A673 (cell line): ENCODE data around the gene DYNLT1. TPM values are rescaled to one million over a fixed set of nuclear protein-coding genes. Genes with fewer than 3 reads are reported as not detected.
"Not testable (repeated sequence)": the region's sequence is repeated elsewhere in the genome, so short reads cannot be mapped to it uniquely, and the experiment has no call there.

Experiments
- BruUV-seq: library from RNA; stranded (reverse); fragments of 400-500 nt; replicated peaks from 2 replicates; lab custom pipeline; 2021; lab: Mats Ljungman, UMichigan
- CTCF ChIA-PET: fragments of 300-600 bp; sonication (Branson Sonifier 250); formaldehyde crosslinking; loops from one replicate; lab custom pipeline; 2022; ENCODE audit warnings: antibody characterized with exemption; lab: Charles Lee
- POLR2A ChIA-PET: fragments of 300-600 bp; sonication (Branson Sonifier 250); formaldehyde crosslinking; loops from one replicate; lab custom pipeline; 2022; ENCODE audit warnings: antibody characterized with exemption; ENCODE audit not compliant: low non-redundant PET; lab: Charles Lee
- DNase-seq: peaks from one replicate; pipeline ENCODE4 v3.0.0-alpha.2; 2015; ENCODE audit warnings: low spot score
- H3K27ac ChIP-seq: fragments of 200-600 bp; sonication (generic); 2 replicates; pipeline ENCODE4 v1.5.1; 2016; ENCODE audit warnings: mixed run types, low read depth, mild to moderate bottlenecking, mixed read lengths, antibody characterized with exemption, low read length; ENCODE audit not compliant: poor library complexity, severe bottlenecking
- H3K27me3 ChIP-seq: fragments of 200-600 bp; sonication (generic); replicated peaks from 2 replicates; pipeline ENCODE4 v1.6.1; 2017; ENCODE audit warnings: mixed run types, low read depth, mild to moderate bottlenecking, mixed read lengths, antibody characterized with exemption, low read length; ENCODE audit not compliant: insufficient read depth, poor library complexity
- H3K36me3 ChIP-seq: fragments of 200-600 bp; sonication (generic); 2 replicates; pipeline ENCODE4 v1.6.1; 2016; ENCODE audit warnings: mixed run types, mild to moderate bottlenecking, mixed read lengths, antibody characterized with exemption, low read length; ENCODE audit not compliant: insufficient read depth, poor library complexity, severe bottlenecking
- H3K4me1 ChIP-seq: fragments of 200-600 bp; sonication (generic); 2 replicates; pipeline ENCODE4 v1.6.1; 2017; ENCODE audit warnings: mixed run types, mild to moderate bottlenecking, mixed read lengths, antibody characterized with exemption, low read length; ENCODE audit not compliant: insufficient read depth, poor library complexity, severe bottlenecking
- H3K4me3 ChIP-seq: fragments of 200-600 bp; sonication (generic); 2 replicates; pipeline ENCODE4 v1.5.1; 2016; ENCODE audit warnings: low read depth, mixed run types, mild to moderate bottlenecking, mixed read lengths, low read length; ENCODE audit not compliant: poor library complexity, severe bottlenecking
- H3K9me3 ChIP-seq: fragments of 200-600 bp; sonication (generic); 2 replicates; pipeline ENCODE4 v1.6.1; 2016; ENCODE audit warnings: mixed run types, low read depth, mild to moderate bottlenecking, mixed read lengths, antibody characterized with exemption, low read length; ENCODE audit not compliant: poor library complexity, severe bottlenecking
- EZH2 ChIP-seq: fragments of 200-600 bp; sonication (generic); IDR thresholded peaks from 2 replicates; pipeline ENCODE4 v1.6.1; 2017; ENCODE audit warnings: borderline replicate concordance, low read depth, mild to moderate bottlenecking, mixed read lengths, antibody characterized with exemption, low read length; ENCODE audit not compliant: poor library complexity, severe bottlenecking
- intact Hi-C: fragments of 100-400 bp; cut with micrococcal nuclease; formaldehyde crosslinking; loops from one replicate; pipeline ENCODE4 v1.10.0; 2022; ENCODE audit not compliant: unreplicated experiment
- total RNA-seq: library from RNA; stranded (reverse); gene quantifications from 2 replicates; pipeline ENCODE4 v1.2.3, GENCODE V29; 2021
- TF ChIP-seq, protein P1 (sequence below): fragments of 300-800, 200-600 bp; sonication (generic); conservative IDR thresholded peaks from 2 replicates; pipeline ENCODE4 v1.5.1; 2017; ENCODE audit warnings: low read depth, mild to moderate bottlenecking, antibody characterized with exemption, low read length, moderate library complexity, mixed read lengths

The DYNLT1 gene
- total RNA-seq, 1 experiment from 2014 or later: 137 TPM

DNA sequence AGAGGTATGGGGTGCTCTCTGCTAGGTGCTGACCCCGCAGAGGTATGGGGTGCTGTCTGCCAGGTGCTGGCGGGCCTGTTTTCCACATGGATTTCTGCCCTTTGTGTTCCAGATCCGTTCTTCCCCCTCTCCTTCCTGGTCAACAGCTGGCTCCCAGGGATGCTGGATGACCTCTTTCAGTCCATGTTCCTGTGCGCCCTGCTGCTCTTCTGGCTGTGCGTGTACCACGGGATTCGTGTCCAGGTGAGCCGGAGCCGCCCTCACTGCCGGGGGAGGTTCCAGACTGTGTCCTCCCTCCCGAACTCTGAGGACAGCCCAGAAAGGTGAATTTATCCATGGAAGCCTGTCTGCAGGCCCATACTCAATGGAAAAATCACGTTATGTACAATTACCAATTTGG, 36.3 kb downstream of the DYNLT1 start:
- no peak for DNase-seq
- no peaks in the 10 kb centered on the region for H3K4me1 ChIP-seq
- H3K27ac ChIP-seq: no peak overlapping the region
- ChIA-PET POLR2A (no interaction called here), CTCF (interaction anchor here (0.6 kb wide), 1 partner anchor 95 kb away, joined by 3 read pairs; no protein-coding TSS in a partner anchor)
- H3K4me3 ChIP-seq: no peak overlapping the region
- intact Hi-C loops: loop anchor here (10.0 kb wide), 1 partner anchor 143 kb away; no protein-coding TSS in a partner anchor
- H3K9me3 ChIP-seq: no peaks in the 10 kb centered on the region
- H3K36me3 ChIP-seq: peaks cover 51% of the 10 kb centered on the region
- TF ChIP-seq, protein P1, sequence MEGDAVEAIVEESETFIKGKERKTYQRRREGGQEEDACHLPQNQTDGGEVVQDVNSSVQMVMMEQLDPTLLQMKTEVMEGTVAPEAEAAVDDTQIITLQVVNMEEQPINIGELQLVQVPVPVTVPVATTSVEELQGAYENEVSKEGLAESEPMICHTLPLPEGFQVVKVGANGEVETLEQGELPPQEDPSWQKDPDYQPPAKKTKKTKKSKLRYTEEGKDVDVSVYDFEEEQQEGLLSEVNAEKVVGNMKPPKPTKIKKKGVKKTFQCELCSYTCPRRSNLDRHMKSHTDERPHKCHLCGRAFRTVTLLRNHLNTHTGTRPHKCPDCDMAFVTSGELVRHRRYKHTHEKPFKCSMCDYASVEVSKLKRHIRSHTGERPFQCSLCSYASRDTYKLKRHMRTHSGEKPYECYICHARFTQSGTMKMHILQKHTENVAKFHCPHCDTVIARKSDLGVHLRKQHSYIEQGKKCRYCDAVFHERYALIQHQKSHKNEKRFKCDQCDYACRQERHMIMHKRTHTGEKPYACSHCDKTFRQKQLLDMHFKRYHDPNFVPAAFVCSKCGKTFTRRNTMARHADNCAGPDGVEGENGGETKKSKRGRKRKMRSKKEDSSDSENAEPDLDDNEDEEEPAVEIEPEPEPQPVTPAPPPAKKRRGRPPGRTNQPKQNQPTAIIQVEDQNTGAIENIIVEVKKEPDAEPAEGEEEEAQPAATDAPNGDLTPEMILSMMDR: no peak
- TF ChIP-seq EZH2: no peak
- no peaks in the 10 kb centered on the region for H3K27me3 ChIP-seq
- no TSS peak for BruUV-seq

DNA sequence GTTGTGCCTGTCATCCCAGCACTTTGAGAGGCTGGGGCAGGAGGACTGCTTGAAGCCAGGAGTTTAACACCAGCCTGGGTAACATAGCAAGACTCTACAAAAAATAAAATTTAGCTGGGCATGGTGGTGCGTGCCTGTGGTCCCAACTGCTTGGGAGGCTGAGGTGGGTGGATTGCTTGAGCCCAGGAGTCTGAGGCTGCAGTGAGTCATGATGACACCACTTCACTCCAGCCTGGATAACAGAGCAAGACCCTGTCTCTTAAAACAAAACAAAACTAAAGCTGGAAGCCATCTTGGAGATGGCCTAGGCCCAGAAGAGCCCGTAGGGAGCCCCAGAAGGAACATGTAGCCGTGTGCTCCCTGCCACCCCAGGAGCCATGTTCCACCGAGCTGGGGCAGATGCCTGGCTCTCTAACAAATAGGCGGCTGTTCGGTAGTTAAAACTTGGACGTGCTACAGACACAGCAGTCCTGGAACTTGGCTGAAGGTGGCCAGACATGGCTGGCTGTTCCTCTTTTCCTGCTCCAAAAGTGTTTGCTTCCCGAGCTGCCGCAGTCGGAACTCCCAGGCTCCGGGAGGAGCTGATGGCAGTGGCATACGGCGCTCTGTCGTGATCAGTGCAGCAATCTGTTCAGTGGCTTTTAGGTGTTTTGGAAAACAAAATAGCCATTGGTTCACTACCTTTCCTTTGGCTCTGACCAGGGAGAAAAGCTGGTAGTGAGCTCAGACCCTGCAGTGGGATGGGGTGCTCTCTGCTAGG, 37.0 kb downstream of the DYNLT1 start:
- peaks cover 51% of the 10 kb centered on the region for H3K36me3 ChIP-seq
- H3K4me3 ChIP-seq: no peak overlapping the region
- intact Hi-C loops: loop anchor here (10.0 kb wide), 1 partner anchor 143 kb away; no protein-coding TSS in a partner anchor
- H3K9me3 ChIP-seq: no peaks in the 10 kb centered on the region
- no peak for DNase-seq
- ChIA-PET CTCF (interaction anchor here (0.6 kb wide), 1 partner anchor 94 kb away, joined by 3 read pairs; no protein-coding TSS in a partner anchor), POLR2A (no interaction called here)
- H3K27me3 ChIP-seq: no peaks in the 10 kb centered on the region
- H3K27ac ChIP-seq: no peak overlapping the region
- no TSS peak for BruUV-seq
- TF ChIP-seq EZH2: no peak
- TF ChIP-seq, protein P1: no peak
- no peaks in the 10 kb centered on the region for H3K4me1 ChIP-seq

DNA sequence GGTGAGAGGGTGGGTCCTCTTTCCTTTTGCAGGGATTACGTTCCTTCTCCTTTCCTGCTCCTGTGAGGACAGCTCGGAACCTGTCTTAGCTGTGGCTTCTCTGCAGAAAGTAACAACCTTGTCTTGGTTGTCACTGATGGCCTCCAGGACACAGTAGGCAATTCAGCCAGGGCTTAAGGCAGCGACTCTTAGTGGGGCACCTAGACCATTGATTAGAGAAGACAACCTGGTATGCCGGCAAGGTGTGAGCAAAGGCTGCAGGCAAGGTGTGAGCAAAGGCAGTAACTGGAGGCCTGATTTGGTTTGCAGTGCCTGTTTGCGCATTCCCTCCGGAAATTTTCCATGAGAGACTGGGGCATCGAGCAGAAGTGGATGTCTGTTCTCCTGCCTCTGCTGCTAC, 37.6 kb downstream of the DYNLT1 start:
- no peak for DNase-seq
- H3K36me3 ChIP-seq: peaks cover 51% of the 10 kb centered on the region
- no peak overlapping the region for H3K4me3 ChIP-seq
- BruUV-seq: no TSS peak
- TF ChIP-seq, protein P1: no peak
- no peak for TF ChIP-seq EZH2
- no peaks in the 10 kb centered on the region for H3K4me1 ChIP-seq
- ChIA-PET CTCF (interaction anchor here (2.1 kb wide), 1 partner anchor 393 kb away, joined by 13 read pairs; no protein-coding TSS in a partner anchor), POLR2A (no interaction called here)
- intact Hi-C loops: loop anchor here (10.0 kb wide), 1 partner anchor 142 kb away; no protein-coding TSS in a partner anchor
- H3K27ac ChIP-seq: no peak overlapping the region
- no peaks in the 10 kb centered on the region for H3K27me3 ChIP-seq
- H3K9me3 ChIP-seq: no peaks in the 10 kb centered on the region

DNA sequence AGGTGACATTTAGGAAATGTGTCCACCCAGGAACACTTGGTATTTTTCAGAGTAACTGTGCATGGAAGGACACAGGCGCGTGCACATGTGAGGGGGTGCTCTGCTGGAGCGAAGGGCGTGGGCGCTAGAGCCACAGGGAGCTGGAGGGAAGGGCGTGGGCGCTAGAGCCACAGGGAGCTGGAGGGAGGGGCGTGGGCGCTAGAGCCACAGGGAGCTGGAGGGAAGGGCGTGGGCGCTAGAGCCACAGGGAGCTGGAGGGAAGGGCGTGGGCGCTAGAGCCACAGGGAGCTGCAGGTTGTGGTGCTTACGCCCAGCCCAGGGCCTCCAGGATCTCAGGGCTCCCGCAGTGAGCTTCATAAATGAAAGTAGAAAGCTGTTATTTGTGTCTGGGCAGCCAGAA, 38.5 kb downstream of the DYNLT1 start:
- BruUV-seq, H3K4me3 ChIP-seq, DNase-seq, H3K4me1 ChIP-seq, POLR2A ChIA-PET, H3K27me3 ChIP-seq, H3K27ac ChIP-seq, H3K9me3 ChIP-seq: not testable (repeated sequence)
- H3K36me3 ChIP-seq: peaks cover 49% of the 10 kb centered on the region
- intact Hi-C loops: loop anchor here (10.0 kb wide), 1 partner anchor 141 kb away; no protein-coding TSS in a partner anchor
- CTCF ChIA-PET: interaction anchor here (1.6 to 2.1 kb wide), 2 partner anchors 385 to 392 kb away, joined by 13 to 16 read pairs; no protein-coding TSS in a partner anchor
